AG04450 (cell line): ENCODE data around the gene ARHGAP45. TPM values are rescaled to one million over a fixed set of nuclear protein-coding genes. Genes with fewer than 3 reads are reported as not detected.

Source experiments
- CTCF ChIA-PET: fragments of 300-600, 350-600 bp; formaldehyde crosslinking; extraction: SDS; loops from one replicate; lab custom pipeline; 2022; ENCODE audit warnings: antibody characterized with exemption, inconsistent platforms; lab: Charles Lee
- POLR2A ChIA-PET: fragments of 350-600 bp; formaldehyde crosslinking; extraction: SDS; loops from one replicate; lab custom pipeline; 2021; ENCODE audit warnings: antibody characterized with exemption, inconsistent platforms; lab: Yijun Ruan, JAX
- DNase-seq: peaks from one replicate; pipeline ENCODE4 v3.0.0-alpha.2; 2011; ENCODE audit warnings: low read depth, low spot score
- H3K27ac ChIP-seq: one replicate; pipeline ENCODE4 v1.5.1; 2012; ENCODE audit warnings: low read depth, low read length, control low read depth
- H3K27me3 ChIP-seq: one replicate; pipeline ENCODE4 v1.6.0; 2012; ENCODE audit warnings: low read length; ENCODE audit not compliant: control insufficient read depth, insufficient read depth
- H3K4me3 ChIP-seq: 2 replicates; pipeline ENCODE4 v1.5.1; 2011; ENCODE audit warnings: mild to moderate bottlenecking, low read depth, low read length, control low read depth
- H3K9me3 ChIP-seq: 2 replicates; pipeline ENCODE4 v1.5.1; 2012; ENCODE audit warnings: low read length; ENCODE audit not compliant: control insufficient read depth, insufficient read depth
- CTCF ChIP-seq: IDR thresholded peaks from 2 replicates; pipeline ENCODE4 v1.5.1; 2011; ENCODE audit warnings: low read depth, low read length, control low read depth, inconsistent platforms
- polyA plus RNA-seq: library from polyadenylated mRNA; depleted of rRNA; stranded (reverse); fragments of >200 nt; gene quantifications from 2 replicates; pipeline ENCODE4 v1.2.3, GENCODE V29; 2011

Gene ARHGAP45
- polyA plus RNA-seq, 1 experiment, result 0.36 TPM

GRCh38 chr19:1091544-1092175 is 24.7 kb downstream of the ARHGAP45 start:
- no peak for DNase-seq
- no peak for TF ChIP-seq CTCF
- H3K4me3 ChIP-seq, result no peak overlapping the region
- CTCF ChIA-PET, result no interaction called here
- H3K9me3 ChIP-seq, result no peaks in the 10 kb centered on the region; the same call in 1 of the 2 replicates
- H3K27me3 ChIP-seq, result no peaks in the 10 kb centered on the region
- POLR2A ChIA-PET, result no interaction called here
- H3K27ac ChIP-seq, result no peak overlapping the region

GRCh38 chr19:1093330-1093729 is 26.4 kb downstream of the ARHGAP45 start:
- Histone ChIP-seq H3K27me3 (no peaks in the 10 kb centered on the region), H3K27ac (peak overlapping the region; percentile 21), H3K4me3 (peak overlapping the region; percentile 85), H3K9me3 (no peaks in the 10 kb centered on the region; the same call in 1 of the 2 replicates)
- CTCF ChIA-PET, result no interaction called here
- DNase-seq, result no peak
- POLR2A ChIA-PET, result interaction anchor here (1.1 kb wide), 1 partner anchor 10 kb away, joined by 9 read pairs; the partner anchor contains the start of gene GPX4
- no peak for TF ChIP-seq CTCF

- H3K9me3 ChIP-seq, result peaks cover under 1% of the 10 kb centered on the region; the same call in 1 of the 2 replicates
- H3K27me3 ChIP-seq, result no peaks in the 10 kb centered on the region
- TF ChIP-seq CTCF, result no peak
- DNase-seq, result no peak
- ChIA-PET POLR2A (interaction anchor here (1.1 to 1.3 kb wide), 2 partner anchors 10 to 53 kb away, joined by 4 to 9 read pairs; partner anchors contain the start of gene GPX4), CTCF (no interaction called here)
- H3K4me3 ChIP-seq, result peak overlapping the region; percentile 85
- peak overlapping the region; percentile 21 for H3K27ac ChIP-seq
These were observed 27.0 kb downstream of the ARHGAP45 start for GRCh38 chr19:1093811-1094553.

GRCh38 chr19:1094655-1094977 is 27.6 kb downstream of the ARHGAP45 start:
- TF ChIP-seq CTCF, result no peak
- ChIA-PET CTCF (no interaction called here), POLR2A (interaction anchor here (0.6 to 1.3 kb wide), 2 partner anchors 8 to 53 kb away, joined by 4 to 8 read pairs; no protein-coding TSS in a partner anchor)

More at GRCh38 chr19:1094655-1094977, 27.6 kb downstream of the ARHGAP45 start:
- H3K27me3 ChIP-seq, result no peaks in the 10 kb centered on the region
- H3K27ac ChIP-seq, result peak overlapping the region; percentile 11
- DNase-seq, result no peak
- H3K4me3 ChIP-seq, result peak overlapping the region; percentile 85
- H3K9me3 ChIP-seq, result peaks cover 4% of the 10 kb centered on the region; the same call in 1 of the 2 replicates
